Heart left ventricle (tissue), 13 donors: ENCODE results near the gene PPP2R5B.

Experiments used
- CTCF ChIP-seq, 12 donors: fragments of 200-600 bp; sonication (generic) in 4 of 12; IDR thresholded peaks; one replicate each; pipeline versions ENCODE4 v1.5.0 to v1.8.0; 2018 to 2022; ENCODE audit warnings: antibody characterized with exemption in 12 of 12, mild to moderate bottlenecking in 5 of 12
- POLR2A ChIP-seq, 2 donors: fragments of 450-650 bp; IDR thresholded peaks; one replicate each; pipeline ENCODE4 v1.6.1; 2017; ENCODE audit warnings: antibody characterized with exemption in 2 of 2, mild to moderate bottlenecking in 2 of 2, moderate library complexity in 2 of 2
- donor health status: ischemic (EF 13 %, LVEDD 7.1; RV severe dilation, severe dysfunction).
- donor health status: DM: no; HTN: yes; CAD: no.
- donor health status: DM: no; HTN: no; CAD: no.
- donor health status: ischemic (EF 25% LVEDD 6.9; RV normal size, moderate dysfunction).
- donor health status: ischemic (EF 25% LVEDD 5.7; RV mildly dilated, moderate dysfunction).
- donor health status: ischemic (EF 35%, LVEDD 5.7; RV mildly dilated, moderate dysfunction).
- donor health status: nonischemic (EF 11% LVEDD 7.7; RV severe dilation, severe dysfunction).
- donor health status: DM: yes; HTN: yes; CAD: no.
- donor health status: PGD.
- donor health status: ischemic (EF 29% LVEDD 5.4; RV normal size, mild dysfunction).
- donor health status: nonischemic (EF 23%, LVEDD 6.1; RV moderate dilation, normal function).

- no peak for TF ChIP-seq CTCF (IDR thresholded peaks at IDR 0.05)
- no peak for TF ChIP-seq POLR2A (IDR thresholded peaks at IDR 0.05)
Measured at GRCh38 chr11:64876835-64877341, 47.6 kb upstream of the PPP2R5B start.
